HCT116 (cell line): ENCODE results near the gene MID1. TPM values are rescaled to one million over a fixed set of nuclear protein-coding genes. Genes with fewer than 3 reads are reported as not detected.

Experiments
- ATAC-seq: fragments of 200-7000 bp; cut with Tn5 transposase; 2 replicates; pipeline ENCODE4 v1.9.1; 2020; ENCODE audit warnings: mild to moderate bottlenecking, moderate library complexity
- BruUV-seq: library from RNA; stranded (reverse); fragments of 400-500 nt; replicated peaks from 2 replicates; lab custom pipeline; 2021; lab: Mats Ljungman, UMichigan
- CTCF ChIA-PET: fragments of 300-600 bp; sonication (Branson Sonifier 250); formaldehyde crosslinking; loops from one replicate; lab custom pipeline; 2021; ENCODE audit warnings: antibody characterized with exemption; lab: Charles Lee
- POLR2A ChIA-PET: fragments of 300-600, 350-600 bp; sonication (Branson Sonifier 250); formaldehyde crosslinking; loops from one replicate; lab custom pipeline; 2021; ENCODE audit warnings: antibody characterized with exemption; lab: Charles Lee
- RAD21 ChIA-PET, 2 experiments: fragments of 300-600 bp; sonication (Branson Sonifier 250); formaldehyde crosslinking; loops; one replicate each; lab custom pipeline; 2023; ENCODE audit warnings: low total read pairs in 2 of 2; ENCODE audit not compliant: uncharacterized antibody in 2 of 2, unreplicated experiment in 2 of 2, low non-redundant PET in 1 of 2; lab: Charles Lee
- DNase-seq: peaks from one replicate; pipeline ENCODE4 v3.0.0-alpha.2; 2010; ENCODE audit warnings: low read depth, low spot score
- H2AFZ ChIP-seq: fragments of 200-600 bp; shearing (Covaris generic), sonication (generic); 2 replicates; pipeline ENCODE4 v1.6.1; 2017; ENCODE audit warnings: low read depth, mixed run types, mixed read lengths, antibody characterized with exemption, low read length; ENCODE audit not compliant: poor library complexity, severe bottlenecking
- H3K27ac ChIP-seq: 2 replicates; pipeline ENCODE4 v1.5.1; 2012; ENCODE audit warnings: low read depth, low read length
- H3K27me3 ChIP-seq: fragments of 200-600 bp; sonication (generic); 2 replicates; pipeline ENCODE4 v1.6.1; 2016; ENCODE audit warnings: mixed run types, low read length, mixed read lengths; ENCODE audit not compliant: insufficient read depth
- H3K36me3 ChIP-seq, 2 experiments: fragments of 200-500 bp in 1 of 2; fragments of 200-600 bp in 1 of 2; sonication (Bioruptor generic) in 1 of 2; sonication (generic) in 1 of 2; 2 replicates each; pipeline versions ENCODE4 v1.5.1 to v1.6.1; 2014 to 2016; ENCODE audit warnings: low read length in 2 of 2, inconsistent platforms in 1 of 2, mixed read lengths in 1 of 2, mixed run types in 1 of 2; ENCODE audit not compliant: insufficient read depth in 2 of 2, control insufficient read depth in 1 of 2
- H3K4me1 ChIP-seq, 2 experiments: fragments of 200-600 bp in 1 of 2; sonication (generic) in 1 of 2; 2 replicates each; pipeline versions ENCODE4 v1.5.1 to v1.6.1; 2012 to 2017; ENCODE audit warnings: low read length in 2 of 2, inconsistent platforms in 1 of 2, mild to moderate bottlenecking in 1 of 2, mixed read lengths in 1 of 2, mixed run types in 1 of 2, moderate library complexity in 1 of 2; ENCODE audit not compliant: insufficient read depth in 2 of 2, control insufficient read depth in 1 of 2
- H3K4me2 ChIP-seq: fragments of 200-600 bp; sonication (generic); 2 replicates; pipeline ENCODE4 v1.6.1; 2017; ENCODE audit warnings: mixed run types, low read length, mixed read lengths
- H3K4me3 ChIP-seq, 2 experiments: fragments of 200-600 bp in 1 of 2; sonication (generic) in 1 of 2; replicated peaks in 1 of 2; 2 replicates each; pipeline ENCODE4 v1.5.1; 2011 to 2016; ENCODE audit warnings: low read length in 2 of 2, control low read depth in 1 of 2, low read depth in 1 of 2, mild to moderate bottlenecking in 1 of 2, mixed read lengths in 1 of 2, mixed run types in 1 of 2
- H3K79me2 ChIP-seq: fragments of 200-600 bp; sonication (generic); 2 replicates; pipeline ENCODE4 v1.6.1; 2017; ENCODE audit warnings: mild to moderate bottlenecking, mixed run types, low read length, moderate library complexity, mixed read lengths; ENCODE audit not compliant: insufficient read depth
- H3K9ac ChIP-seq: fragments of 200-600 bp; sonication (generic); 2 replicates; pipeline ENCODE4 v1.6.1; 2016; ENCODE audit warnings: low read length, mixed read lengths
- H3K9me2 ChIP-seq: fragments of 200-600 bp; sonication (generic), shearing (Covaris generic); 2 replicates; pipeline ENCODE4 v1.6.1; 2017; ENCODE audit warnings: mixed run types, mild to moderate bottlenecking, moderate library complexity; ENCODE audit not compliant: insufficient read depth
- H3K9me3 ChIP-seq, 2 experiments: fragments of 200-500 bp in 1 of 2; fragments of 200-600 bp in 1 of 2; sonication (Bioruptor generic) in 1 of 2; sonication (generic) in 1 of 2; 2 replicates each; pipeline ENCODE4 v1.6.1; 2014 to 2017; ENCODE audit warnings: low read length in 2 of 2, mixed read lengths in 2 of 2, inconsistent platforms in 1 of 2, low read depth in 1 of 2, mild to moderate bottlenecking in 1 of 2, mixed run types in 1 of 2, moderate library complexity in 1 of 2; ENCODE audit not compliant: control insufficient read depth in 1 of 2, insufficient read depth in 1 of 2
- H4K20me1 ChIP-seq: fragments of 200-600 bp; sonication (generic), shearing (Covaris generic); 2 replicates; pipeline ENCODE4 v1.6.1; 2017; ENCODE audit warnings: mixed run types, mild to moderate bottlenecking, moderate library complexity; ENCODE audit not compliant: insufficient read depth
- ATF3 ChIP-seq: IDR thresholded peaks from 2 replicates; pipeline ENCODE4 v1.6.1; 2012
- CEBPB ChIP-seq: IDR thresholded peaks from 2 replicates; pipeline ENCODE4 v1.6.1; 2012; ENCODE audit warnings: low read depth
- CTCF ChIP-seq, 3 experiments: fragments of 200-600 bp in 1 of 3; sonication (generic) in 1 of 3; IDR thresholded peaks in 2 of 3; conservative IDR thresholded peaks in 1 of 3; 2 replicates each; pipeline ENCODE4 v1.5.1; 2012 to 2017; ENCODE audit warnings: low read depth in 2 of 3, low read length in 2 of 3, antibody characterized with exemption in 1 of 3, borderline replicate concordance in 1 of 3, control low read depth in 1 of 3, mild to moderate bottlenecking in 1 of 3, mixed read lengths in 1 of 3, mixed run types in 1 of 3, moderate library complexity in 1 of 3; ENCODE audit not compliant: insufficient read depth in 1 of 3
- EZH2 ChIP-seq: fragments of 200-600 bp; sonication (generic); IDR thresholded peaks from 2 replicates; pipeline ENCODE4 v1.6.1; 2017; ENCODE audit warnings: antibody characterized with exemption, mixed run types
- FOSL1 ChIP-seq: IDR thresholded peaks from 2 replicates; pipeline ENCODE4 v1.6.1; 2012; ENCODE audit warnings: low read depth
- JUND ChIP-seq: IDR thresholded peaks from 2 replicates; pipeline ENCODE4 v1.6.1; 2012
- POLR2A ChIP-seq: IDR thresholded peaks from 2 replicates; pipeline ENCODE4 v1.7.0; 2011; ENCODE audit warnings: borderline replicate concordance; ENCODE audit not compliant: insufficient read depth, insufficient read length; ENCODE audit errors: extremely low read depth
- POLR2AphosphoS5 ChIP-seq: IDR thresholded peaks from 2 replicates; pipeline ENCODE4 v1.6.1; 2011; ENCODE audit warnings: mild to moderate bottlenecking, low read depth, low read length, moderate library complexity
- RAD21 ChIP-seq: IDR thresholded peaks from 2 replicates; pipeline ENCODE4 v1.6.1; 2012; ENCODE audit warnings: low read depth, mild to moderate bottlenecking
- SIN3A ChIP-seq: IDR thresholded peaks from 2 replicates; pipeline ENCODE4 v1.6.1; 2012; ENCODE audit warnings: low read depth
- SRF ChIP-seq: IDR thresholded peaks from 2 replicates; pipeline ENCODE4 v1.6.1; 2012; ENCODE audit warnings: low read depth
- YY1 ChIP-seq: IDR thresholded peaks from 2 replicates; pipeline ENCODE4 v1.6.1; 2011; ENCODE audit warnings: low read length, low read depth, moderate library complexity, mild to moderate bottlenecking; ENCODE audit not compliant: insufficient replicate concordance; ENCODE audit errors: extremely low read depth
- ZBTB33 ChIP-seq: IDR thresholded peaks from 2 replicates; pipeline ENCODE4 v1.6.1; 2011; ENCODE audit warnings: mild to moderate bottlenecking, low read length, moderate library complexity; ENCODE audit not compliant: insufficient replicate concordance; ENCODE audit errors: extremely low read depth
- ZFX ChIP-seq: fragments of 450-650 bp; IDR thresholded peaks from 2 replicates; pipeline ENCODE4 v1.6.1; 2017
- ZNF274 ChIP-seq: fragments of 200-500 bp; sonication (Bioruptor generic); IDR thresholded peaks from 2 replicates; pipeline ENCODE4 v1.6.1; 2014; ENCODE audit warnings: mild to moderate bottlenecking, low read depth, low read length, inconsistent platforms
- intact Hi-C: fragments of 100-400 bp; cut with micrococcal nuclease; formaldehyde crosslinking; loops from 2 replicates; pipeline ENCODE4 v1.10.0; 2022
- total RNA-seq: library from RNA; stranded (reverse); gene quantifications from one replicate; pipeline ENCODE4 v1.2.1, GENCODE V29; 2021; ENCODE audit not compliant: unreplicated experiment

Gene MID1
- total RNA-seq, 1 experiment from 2014 or later, result 48.8 TPM

- no peak overlapping the region for H2AFZ ChIP-seq
- BruUV-seq, result no TSS peak
- DNase-seq (no peak), ATAC-seq (no peak)
- H3K27ac ChIP-seq, result no peak overlapping the region
- no peaks in the 10 kb centered on the region for H3K79me2 ChIP-seq
- H3K4me1 ChIP-seq, result no peaks in the 10 kb centered on the region
- POLR2A ChIA-PET, result no interaction called here
- H3K9me3 ChIP-seq, result no peaks in the 10 kb centered on the region
- H3K9ac ChIP-seq, result no peak overlapping the region
- H3K4me3 ChIP-seq, result no peak overlapping the region
- intact Hi-C loops, result no loop called here
- CTCF ChIA-PET, result no interaction called here
- H4K20me1 ChIP-seq, result no peaks in the 10 kb centered on the region
- H3K9me2 ChIP-seq, result no peaks in the 10 kb centered on the region
- peaks cover 2 to 3% of the 10 kb centered on the region in 2 experiments; a peak in 2 of 4 replicates for H3K36me3 ChIP-seq
- H3K27me3 ChIP-seq, result no peaks in the 10 kb centered on the region
- RAD21 ChIA-PET, result no interaction called here
- H3K4me2 ChIP-seq, result no peak overlapping the region
- no peak for TF ChIP-seq FOSL1
- no peak for TF ChIP-seq RAD21
- no peak for TF ChIP-seq POLR2AphosphoS5
- no peak for TF ChIP-seq ZNF274
- TF ChIP-seq SIN3A, result no peak
- TF ChIP-seq ZFX, result no peak
- no peak for TF ChIP-seq YY1
- TF ChIP-seq CEBPB, result no peak
- TF ChIP-seq JUND, result no peak
- TF ChIP-seq CTCF (IDR thresholded peaks at IDR 0.05 in 2 of 3, conservative IDR thresholded peaks at IDR 0.05 in 1 of 3; ENCODE audit: borderline replicate concordance in 1 of 3, insufficient read depth in 1 of 3, low read depth in 2 of 3, low read length in 2 of 3), result no peak
- no peak for TF ChIP-seq POLR2A
- no peak for TF ChIP-seq SRF
- no peak for TF ChIP-seq ZBTB33
- no peak for TF ChIP-seq ATF3
- TF ChIP-seq EZH2, result no peak
These were observed 137.1 kb downstream of the MID1 start for GRCh38 chrX:10483191-10483831.
